ENCODE results near the gene CCND3. TPM values are rescaled to one million over a fixed set of nuclear protein-coding genes. Genes with fewer than 3 reads are reported as not detected.

Gene CCND3
- total RNA-seq, 1 experiment from 2014 or later, result 26.6 TPM

DNA sequence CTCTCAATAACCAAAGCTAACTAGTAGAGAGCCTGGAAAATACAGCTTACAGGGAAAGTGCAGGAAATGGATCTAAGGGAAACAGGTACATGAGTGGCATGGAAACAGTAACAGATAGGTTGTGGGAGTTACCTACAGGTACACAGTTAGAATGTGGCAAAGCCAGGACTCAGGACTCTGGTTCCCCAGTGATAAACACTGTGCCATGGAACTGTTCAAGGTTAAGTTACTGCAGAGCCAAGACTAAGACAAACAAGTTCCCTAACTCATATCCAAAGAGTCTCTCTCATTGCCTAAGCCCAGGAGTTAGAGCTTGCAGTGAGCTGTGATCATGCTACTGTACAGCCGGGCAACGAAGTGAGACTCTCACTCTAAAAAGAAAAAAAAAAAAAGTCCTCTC, 27.3 kb downstream of the CCND3 start:
- ChIA-PET RAD21 (ENCODE audit: low non-redundant PET in 1 of 2, low total read pairs in 2 of 2, uncharacterized antibody in 2 of 2, unreplicated experiment in 2 of 2) (no interaction called here), CTCF (no interaction called here), POLR2A (no interaction called here)
- Histone ChIP-seq H3K9me2 (ENCODE audit: insufficient read depth) (no peaks in the 10 kb centered on the region), H3K4me3 (replicated peaks in 1 of 2; ENCODE audit: low read depth in 1 of 2, low read length in 2 of 2) (no peak overlapping the region), H3K79me2 (ENCODE audit: insufficient read depth, low read length) (peaks cover 39% of the 10 kb centered on the region), H2AFZ (ENCODE audit: low read depth, low read length, poor library complexity, severe bottlenecking) (no peak overlapping the region), H3K4me1 (ENCODE audit: control insufficient read depth in 1 of 2, insufficient read depth in 2 of 2, low read length in 2 of 2) (peaks cover 11 to 30% of the 10 kb centered on the region in 2 experiments), H3K27ac (ENCODE audit: low read depth, low read length) (no peak overlapping the region), H3K36me3 (ENCODE audit: control insufficient read depth in 1 of 2, insufficient read depth in 2 of 2, low read length in 2 of 2) (peaks cover 10 to 16% of the 10 kb centered on the region in 2 experiments), H3K9ac (ENCODE audit: low read length) (no peak overlapping the region), H3K27me3 (ENCODE audit: insufficient read depth, low read length) (no peaks in the 10 kb centered on the region), H4K20me1 (ENCODE audit: insufficient read depth) (no peaks in the 10 kb centered on the region), H3K9me3 (ENCODE audit: control insufficient read depth in 1 of 2, insufficient read depth in 1 of 2, low read depth in 1 of 2, low read length in 2 of 2) (no peaks in the 10 kb centered on the region), H3K4me2 (ENCODE audit: low read length) (no peak overlapping the region)
- no TSS peak for BruUV-seq (replicated peaks)
- intact Hi-C loops (cut with micrococcal nuclease), result no loop called here
- ATAC-seq, result no peak
- DNase-seq (ENCODE audit: low read depth, low spot score), result no peak
- TF ChIP-seq EZH2 (IDR thresholded peaks at IDR 0.05) (no peak), ELF1 (IDR thresholded peaks at IDR 0.05; ENCODE audit: borderline replicate concordance, low read depth) (no peak), ZNF274 (IDR thresholded peaks at IDR 0.05; ENCODE audit: low read depth, low read length) (no peak), CBX3 (IDR thresholded peaks at IDR 0.05; ENCODE audit: low read depth) (no peak), EGR1 (IDR thresholded peaks at IDR 0.05; ENCODE audit: low read depth) (no peak), JUND (IDR thresholded peaks at IDR 0.05) (no peak), EZH2phosphoT487 (IDR thresholded peaks at IDR 0.05; ENCODE audit: borderline replicate concordance) (no peak), RAD21 (IDR thresholded peaks at IDR 0.05; ENCODE audit: low read depth) (no peak), CTCF (IDR thresholded peaks at IDR 0.05 in 2 of 3, conservative IDR thresholded peaks at IDR 0.05 in 1 of 3; ENCODE audit: borderline replicate concordance in 1 of 3, insufficient read depth in 1 of 3, low read depth in 2 of 3, low read length in 2 of 3) (no peak), POLR2AphosphoS5 (IDR thresholded peaks at IDR 0.05; ENCODE audit: low read depth, low read length) (no peak), ZBTB33 (IDR thresholded peaks at IDR 0.05; ENCODE audit: extremely low read depth, insufficient replicate concordance, low read length) (no peak), SRF (IDR thresholded peaks at IDR 0.05; ENCODE audit: low read depth) (no peak), REST (IDR thresholded peaks at IDR 0.05; ENCODE audit: low read depth) (no peak)

Data from HCT116 (cell line).